Nephron (organoid): ENCODE measurements around the gene R3HDM2.
"Not testable (repeated sequence)": the region's sequence is repeated elsewhere in the genome, so short reads cannot be mapped to it uniquely, and the experiment has no call there.

ENCODE experiments used
- H3K27ac Mint-ChIP-seq, 3 experiments: 2 replicates each; pipeline ENCODE4 v1.8.0; 2020; ENCODE audit warnings: mixed read lengths in 3 of 3, mild to moderate bottlenecking in 2 of 3, moderate library complexity in 1 of 3
- H3K27me3 Mint-ChIP-seq: 2 replicates; pipeline ENCODE4 v1.8.0; 2021; ENCODE audit warnings: low read depth, mild to moderate bottlenecking, moderate library complexity, mixed read lengths
- H3K36me3 Mint-ChIP-seq: 2 replicates; pipeline ENCODE4 v1.8.0; 2020; ENCODE audit warnings: low read depth, mixed read lengths
- H3K4me1 Mint-ChIP-seq: 2 replicates; pipeline ENCODE4 v1.8.0; 2020; ENCODE audit warnings: mixed read lengths
- H3K4me3 Mint-ChIP-seq, 3 experiments: 2 replicates each; pipeline ENCODE4 v1.8.0; 2020; ENCODE audit warnings: mild to moderate bottlenecking in 3 of 3, mixed read lengths in 3 of 3, moderate library complexity in 2 of 3
- H3K9me3 Mint-ChIP-seq: 2 replicates; pipeline ENCODE4 v1.8.0; 2020; ENCODE audit warnings: mixed read lengths
- CTCF ChIP-seq, 3 experiments: fragments of 200-600 bp; sonication (generic); IDR thresholded peaks; one replicate each; pipeline ENCODE4 v1.5.0; 2021; ENCODE audit warnings: antibody characterized with exemption in 3 of 3; ENCODE audit not compliant: unreplicated experiment in 3 of 3

R3HDM2 gene

GRCh38 chr12:57418255-57418654 lies 12.6 kb downstream of the R3HDM2 start:
- Mint-ChIP-seq H3K27me3 (no peaks in the 10 kb centered on the region), H3K27ac (no peak overlapping the region), H3K4me1 (peaks cover 19% of the 10 kb centered on the region), H3K36me3 (peaks cover 22% of the 10 kb centered on the region), H3K9me3 (no peaks in the 10 kb centered on the region), H3K4me3 (no peak overlapping the region)
- no peak for TF ChIP-seq CTCF (IDR thresholded peaks at IDR 0.05; ENCODE audit: unreplicated experiment in 3 of 3)

GRCh38 chr12:57416039-57416996 lies 14.5 kb downstream of the R3HDM2 start:
- Mint-ChIP-seq H3K4me1 (peaks cover 19% of the 10 kb centered on the region), H3K4me3 (no peak overlapping the region), H3K9me3 (no peaks in the 10 kb centered on the region), H3K27ac (peak overlapping the region in 1 of 3 experiments; percentile 1), H3K27me3 (no peaks in the 10 kb centered on the region), H3K36me3 (peaks cover 9% of the 10 kb centered on the region)
- no peak for TF ChIP-seq CTCF (IDR thresholded peaks at IDR 0.05; ENCODE audit: unreplicated experiment in 3 of 3)

- Mint-ChIP-seq H3K36me3 (peaks cover 4% of the 10 kb centered on the region), H3K27me3 (no peaks in the 10 kb centered on the region), H3K9me3 (no peaks in the 10 kb centered on the region), H3K4me1 (peaks cover 18% of the 10 kb centered on the region), H3K27ac (peak overlapping the region in 1 of 3 experiments; percentile 1), H3K4me3 (no peak overlapping the region)
- no peak for TF ChIP-seq CTCF (IDR thresholded peaks at IDR 0.05; ENCODE audit: unreplicated experiment in 3 of 3)
Measured at GRCh38 chr12:57415088-57415487, 15.8 kb downstream of the R3HDM2 start.

DNA sequence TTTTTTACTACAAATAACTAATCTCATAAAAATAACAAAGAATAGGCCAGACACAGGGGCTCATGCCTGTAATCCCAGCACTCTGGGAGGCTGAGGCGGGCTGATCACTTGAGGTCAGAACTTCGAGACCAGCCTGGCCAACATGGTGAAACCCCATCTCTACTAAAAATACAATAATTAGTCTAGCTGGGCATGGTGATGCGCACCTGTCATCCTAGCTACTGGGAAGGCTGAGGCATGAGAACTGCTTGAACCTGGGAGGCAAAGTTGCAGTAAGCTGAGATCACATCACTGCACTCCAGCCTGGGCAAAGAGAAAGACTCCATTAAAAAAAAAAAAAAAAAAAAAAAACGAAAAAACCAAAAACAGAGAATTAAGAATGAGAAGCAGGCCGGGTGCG lies 16.7 kb downstream of the R3HDM2 start:
- H3K4me1 Mint-ChIP-seq, result peaks cover 13% of the 10 kb centered on the region
- not testable (repeated sequence) for H3K27ac Mint-ChIP-seq

GRCh38 chr12:57410534-57410933 lies 20.3 kb downstream of the R3HDM2 start:
- no peaks in the 10 kb centered on the region for H3K9me3 Mint-ChIP-seq
- H3K36me3 Mint-ChIP-seq, result peaks cover 7% of the 10 kb centered on the region
- H3K27me3 Mint-ChIP-seq, result no peaks in the 10 kb centered on the region
- no peak overlapping the region for H3K27ac Mint-ChIP-seq
- H3K4me3 Mint-ChIP-seq, result no peak overlapping the region
- TF ChIP-seq CTCF (IDR thresholded peaks at IDR 0.05; ENCODE audit: unreplicated experiment in 3 of 3), result no peak
- H3K4me1 Mint-ChIP-seq, result peaks cover 8% of the 10 kb centered on the region

More for the DNA sequence above, 16.7 kb downstream of the R3HDM2 start:
- H3K36me3 Mint-ChIP-seq, H3K9me3 Mint-ChIP-seq, H3K4me3 Mint-ChIP-seq, H3K27me3 Mint-ChIP-seq: not testable (repeated sequence)

DNA sequence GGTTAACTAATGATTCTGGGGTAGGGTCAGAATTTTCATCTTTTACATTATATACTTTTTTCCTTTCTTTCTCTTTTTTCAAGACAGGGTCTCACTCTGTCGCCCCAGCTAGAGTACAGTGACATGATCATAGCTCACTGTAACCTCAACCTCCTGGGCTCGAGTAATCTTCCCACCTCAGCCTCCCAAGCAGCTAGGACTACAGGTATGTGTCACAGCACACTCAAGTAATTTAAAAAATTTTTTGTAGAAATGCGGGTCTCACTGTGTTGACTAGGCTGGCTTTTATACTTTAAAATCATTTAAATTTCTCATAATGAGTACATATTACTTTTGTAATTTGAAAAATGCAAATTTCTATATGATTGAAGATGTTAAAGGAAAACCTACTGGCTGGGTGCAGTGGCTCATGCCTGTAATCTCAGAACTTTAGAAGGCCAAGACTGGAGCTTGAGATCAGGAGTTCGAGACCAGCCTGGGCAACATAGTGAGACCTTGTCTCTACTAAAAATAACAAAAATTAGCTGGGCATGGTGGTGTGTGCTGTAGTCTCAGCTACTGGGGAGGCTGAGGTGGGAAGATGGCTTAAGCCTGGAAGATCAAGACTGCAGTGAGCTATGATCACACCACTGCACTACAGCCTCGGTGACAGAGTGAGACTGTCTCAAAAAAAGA lies 25.7 kb downstream of the R3HDM2 start:
- Mint-ChIP-seq H3K9me3 (no peaks in the 10 kb centered on the region), H3K27ac (no peak overlapping the region), H3K4me3 (no peak overlapping the region), H3K36me3 (peaks cover 7% of the 10 kb centered on the region), H3K4me1 (no peaks in the 10 kb centered on the region), H3K27me3 (no peaks in the 10 kb centered on the region)
- TF ChIP-seq CTCF (IDR thresholded peaks at IDR 0.05; ENCODE audit: unreplicated experiment in 3 of 3), result no peak

DNA sequence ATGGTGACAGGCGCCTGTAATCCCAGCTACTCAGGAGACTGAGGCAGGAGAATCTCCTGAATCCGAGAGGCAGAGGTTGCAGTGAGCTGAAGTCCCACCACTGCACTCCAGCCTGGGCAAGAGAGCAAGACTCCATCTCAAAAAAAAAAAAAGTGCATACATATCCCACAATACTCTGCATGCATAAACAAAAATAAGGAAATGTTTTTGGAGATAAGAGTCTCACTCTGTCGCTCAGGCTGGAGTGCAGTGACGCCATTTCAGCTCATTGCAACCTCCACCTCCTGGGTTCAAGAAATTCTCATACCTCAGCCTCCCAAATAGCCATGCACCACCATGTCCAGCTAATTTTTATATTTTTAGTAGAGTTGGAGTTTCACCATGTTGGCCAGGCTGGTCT lies 28.7 kb downstream of the R3HDM2 start:
- H3K27ac Mint-ChIP-seq, H3K4me3 Mint-ChIP-seq, H3K4me1 Mint-ChIP-seq, H3K9me3 Mint-ChIP-seq, H3K27me3 Mint-ChIP-seq: not testable (repeated sequence)
- peaks cover 12% of the 10 kb centered on the region for H3K36me3 Mint-ChIP-seq
